Mesodermal cell (in vitro differentiated cells): Measurements from ENCODE around the gene CFAP77. TPM values are rescaled to one million over a fixed set of nuclear protein-coding genes. Genes with fewer than 3 reads are reported as not detected.
"Not testable (repeated sequence)": the region's sequence is repeated elsewhere in the genome, so short reads cannot be mapped to it uniquely, and the experiment has no call there.

Experiments
- H3K27ac ChIP-seq: 2 replicates; pipeline ENCODE4 v1.7.0; 2013; ENCODE audit warnings: mild to moderate bottlenecking, low read depth, low read length, moderate library complexity; ENCODE audit not compliant: severe bottlenecking
- H3K36me3 ChIP-seq: 2 replicates; pipeline ENCODE4 v1.7.1; 2013; ENCODE audit warnings: mild to moderate bottlenecking, low read length, moderate library complexity; ENCODE audit not compliant: control insufficient read depth, insufficient read depth
- H3K4me1 ChIP-seq: one replicate; pipeline ENCODE4 v1.7.1; 2013; ENCODE audit warnings: mild to moderate bottlenecking, low read length; ENCODE audit not compliant: insufficient read depth, control insufficient read depth, poor library complexity, severe bottlenecking
- H3K4me3 ChIP-seq: 2 replicates; pipeline ENCODE4 v1.7.0; 2013; ENCODE audit warnings: low read length, control low read depth, mild to moderate bottlenecking; ENCODE audit not compliant: insufficient read depth, poor library complexity, severe bottlenecking; ENCODE audit errors: extremely low read depth
- H3K9me3 ChIP-seq: 2 replicates; pipeline ENCODE4 v1.7.1; 2013; ENCODE audit warnings: mild to moderate bottlenecking, low read length, moderate library complexity; ENCODE audit not compliant: control insufficient read depth
- WGBS, 2 experiments: methylation state at CpG; one replicate each; pipeline ENCODE4 v1.1.5; 2013; ENCODE audit warnings: missing lambda C conversion rate in 2 of 2; ENCODE audit not compliant: insufficient coverage in 2 of 2; 5-methylcytosine and 5-hydroxymethylcytosine counted together
- polyA plus RNA-seq, 2 experiments: library from polyadenylated mRNA; stranded (reverse); fragments of 50-300 nt; gene quantifications; one replicate each; pipeline ENCODE4 v1.2.3, GENCODE V29; 2013

The CFAP77 gene
- 0.77 TPM for polyA plus RNA-seq (2013, experiment 1 of 2)
- polyA plus RNA-seq (2013, experiment 2 of 2), result 0.30 TPM

- H3K4me3 ChIP-seq, result peak within 1 kb of the TSS; percentile 46
- no peaks in the 10 kb centered on the region for H3K9me3 ChIP-seq
- H3K36me3 ChIP-seq, result no peaks in the 10 kb centered on the region
- WGBS, 2 experiments, result 1% methylated on average over 58 to 65 of the region's 69 CpGs
- H3K27ac ChIP-seq, result peak within 1 kb of the TSS; percentile 79
- H3K4me1 ChIP-seq, result no peaks in the 10 kb centered on the region
Measured at GRCh38 chr9:132409828-132410528, at the start of gene CFAP77. TSS of gene CFAP77 (plus strand) at chr9:132410211. CDS start at chr9:132410272, 61 bp downstream.

- Histone ChIP-seq H3K4me3 (no peak overlapping the region), H3K4me1 (no peaks in the 10 kb centered on the region), H3K9me3 (no peaks in the 10 kb centered on the region), H3K36me3 (no peaks in the 10 kb centered on the region), H3K27ac (no peak overlapping the region)
- 91 to 96% methylated on average over 6 to 9 of the region's 9 CpGs for WGBS, 2 experiments
Measured at GRCh38 chr9:132364068-132364467, 45.9 kb upstream of the CFAP77 start.

- Histone ChIP-seq H3K4me1 (no peaks in the 10 kb centered on the region), H3K9me3 (no peaks in the 10 kb centered on the region), H3K27ac (no peak overlapping the region), H3K4me3 (no peak overlapping the region), H3K36me3 (no peaks in the 10 kb centered on the region)
- WGBS, 2 experiments, result no CpG with 5 or more reads among the region's 3 CpGs
Measured at GRCh38 chr9:132365986-132366385, 44.0 kb upstream of the CFAP77 start.

GRCh38 chr9:132366481-132366880 lies 43.5 kb upstream of the CFAP77 start:
- Histone ChIP-seq H3K4me3 (no peak overlapping the region), H3K36me3 (no peaks in the 10 kb centered on the region), H3K4me1 (no peaks in the 10 kb centered on the region), H3K27ac (no peak overlapping the region), H3K9me3 (no peaks in the 10 kb centered on the region)
- 90 to 94% methylated on average over 4 of the region's 4 CpGs for WGBS, 2 experiments

GRCh38 chr9:132367613-132368313 lies 42.2 kb upstream of the CFAP77 start:
- Histone ChIP-seq H3K4me1 (peaks cover 6% of the 10 kb centered on the region), H3K27ac (peak overlapping the region; percentile 18), H3K36me3 (no peaks in the 10 kb centered on the region), H3K9me3 (no peaks in the 10 kb centered on the region), H3K4me3 (no peak overlapping the region)
- WGBS, 2 experiments, result 74 to 79% methylated on average over 8 to 9 of the region's 13 CpGs

- H3K27ac ChIP-seq, result no peak overlapping the region
- no peak overlapping the region for H3K4me3 ChIP-seq
- peaks cover 7% of the 10 kb centered on the region for H3K4me1 ChIP-seq
- no peaks in the 10 kb centered on the region for H3K36me3 ChIP-seq
- 100% methylated on average over 1 of the region's 4 CpGs; no CpG with 5 or more reads in 1 of the 2 experiments for WGBS, 2 experiments
- H3K9me3 ChIP-seq, result no peaks in the 10 kb centered on the region
Measured at GRCh38 chr9:132369421-132369820, 40.6 kb upstream of the CFAP77 start.

GRCh38 chr9:132370592-132370991 lies 39.4 kb upstream of the CFAP77 start:
- Histone ChIP-seq H3K9me3 (no peaks in the 10 kb centered on the region), H3K4me3 (no peak overlapping the region), H3K4me1 (peaks cover 7% of the 10 kb centered on the region), H3K27ac (no peak overlapping the region), H3K36me3 (peaks cover 7% of the 10 kb centered on the region)
- WGBS, 2 experiments, result no CpG with 5 or more reads among the region's 4 CpGs

GRCh38 chr9:132372177-132373095 lies 37.6 kb upstream of the CFAP77 start:
- Histone ChIP-seq H3K9me3 (no peaks in the 10 kb centered on the region), H3K4me1 (peaks cover 7% of the 10 kb centered on the region), H3K36me3 (peaks cover 25% of the 10 kb centered on the region), H3K27ac (peak overlapping the region; percentile 67), H3K4me3 (no peak overlapping the region)
- 87 to 88% methylated on average over 10 of the region's 14 CpGs for WGBS, 2 experiments

GRCh38 chr9:132377769-132378168 lies 32.2 kb upstream of the CFAP77 start:
- H3K4me1 ChIP-seq, H3K27ac ChIP-seq, H3K4me3 ChIP-seq, H3K9me3 ChIP-seq: not testable (repeated sequence)
- 88 to 93% methylated on average over 2 of the region's 2 CpGs for WGBS, 2 experiments
- H3K36me3 ChIP-seq, result peaks cover 70% of the 10 kb centered on the region

- 98 to 100% methylated on average over 2 to 3 of the region's 3 CpGs for WGBS, 2 experiments
- H3K27ac ChIP-seq, H3K9me3 ChIP-seq, H3K4me3 ChIP-seq, H3K4me1 ChIP-seq: not testable (repeated sequence)
- H3K36me3 ChIP-seq, result peaks cover 74% of the 10 kb centered on the region
Measured at GRCh38 chr9:132378416-132378815, 31.6 kb upstream of the CFAP77 start.
